HUDEP-2 (cell line): Measurements from ENCODE around the gene SGSM2.

Experiments
- DNase-seq, 76 experiments: peaks; one replicate each; lab custom pipeline; 2025; ENCODE audit not compliant: unreplicated experiment in 76 of 76; lab: John Stamatoyannopoulos, UW

The SGSM2 gene

GRCh38 chr17:2396568-2397246 is 59.4 kb downstream of the SGSM2 start:
- DNase-seq, result peak in 63 of 76 experiments; percentile 13 to 81 (median 57)

- DNase-seq, result peak in 1 of 76 experiments; percentile 6
Measured at GRCh38 chr17:2397247-2398171, 60.2 kb downstream of the SGSM2 start.

- peak in 1 of 76 experiments; percentile 47 for DNase-seq
Measured at GRCh38 chr17:2398182-2398581, 60.9 kb downstream of the SGSM2 start.

- DNase-seq, result peak in 31 of 76 experiments; percentile 8 to 59 (median 30)
Measured at GRCh38 chr17:2398655-2399571, 61.6 kb downstream of the SGSM2 start.

GRCh38 chr17:2399572-2400473 is 62.5 kb downstream of the SGSM2 start:
- peak in 74 of 76 experiments; percentile 60 to 95 (median 88) for DNase-seq

- peak in 47 of 76 experiments; percentile 6 to 57 (median 33) for DNase-seq
Measured at GRCh38 chr17:2400474-2400866, 63.2 kb downstream of the SGSM2 start.

GRCh38 chr17:2400877-2401425 is 63.6 kb downstream of the SGSM2 start, which contains the start of gene MNT:
MNT (minus strand) TSS chr17:2401060; CDS start chr17:2400712, 348 bp downstream.
- peak in 73 of 76 experiments; percentile 46 to 96 (median 87) for DNase-seq

GRCh38 chr17:2401426-2402221 is 64.3 kb downstream of the SGSM2 start:
- DNase-seq, result peak; percentile 62 to 99 (median 98)

- DNase-seq, result no peak
Measured at GRCh38 chr17:2402544-2402943, 65.2 kb downstream of the SGSM2 start.

- DNase-seq, result no peak
Measured at GRCh38 chr17:2403044-2403443, 65.7 kb downstream of the SGSM2 start.

GRCh38 chr17:2405247-2405926 is 68.1 kb downstream of the SGSM2 start:
- DNase-seq, result no peak

- DNase-seq, result no peak
Measured at GRCh38 chr17:2406271-2406902, 69.1 kb downstream of the SGSM2 start.

- DNase-seq, result peak in 62 of 76 experiments; percentile 9 to 75 (median 42)
Measured at GRCh38 chr17:2406903-2407790, 69.8 kb downstream of the SGSM2 start.

- DNase-seq, result no peak
Measured at GRCh38 chr17:2410951-2411350, 73.7 kb downstream of the SGSM2 start.

- DNase-seq, result no peak
Measured at GRCh38 chr17:2412561-2413021, 75.3 kb downstream of the SGSM2 start.

GRCh38 chr17:2414446-2415064 is 77.3 kb downstream of the SGSM2 start:
- no peak for DNase-seq
